ENCODE measurements around the gene COMMD10. TPM values are rescaled to one million over a fixed set of nuclear protein-coding genes. Genes with fewer than 3 reads are reported as not detected.

Gene COMMD10
- total and polyA plus RNA-seq, 4 donors, result 17.2 to 66.0 (median 24.7) TPM

- H3K27me3 ChIP-seq (ENCODE audit: control insufficient read depth in 3 of 3, insufficient read depth in 3 of 3, low read length in 2 of 3), result no peaks in the 10 kb centered on the region
- no peaks in the 10 kb centered on the region for H3K36me3 ChIP-seq (ENCODE audit: control insufficient read depth in 4 of 4, insufficient read depth in 4 of 4, low read length in 4 of 4)
- H3K4me3 ChIP-seq, result no peak overlapping the region
- TF ChIP-seq CTCF (IDR thresholded peaks at IDR 0.05; ENCODE audit: control extremely low read depth, extremely low read depth), result no peak
- no peak overlapping the region for H3K9ac ChIP-seq (ENCODE audit: insufficient read depth in 1 of 2, low read length in 2 of 2)
- WGBS, 2 donors, result 77 to 86% methylated on average over 3 of the region's 3 CpGs
- no peak overlapping the region for H3K27ac ChIP-seq (ENCODE audit: low read depth in 1 of 2, low read length in 1 of 2)
- DNase-seq (no peak), ATAC-seq (ENCODE audit: insufficient read depth, low FRiP score) (no peak)
- H3K9me3 ChIP-seq (ENCODE audit: control insufficient read depth in 4 of 4, insufficient read depth in 3 of 4, low read length in 3 of 4), result no peaks in the 10 kb centered on the region
- H3K4me1 ChIP-seq (ENCODE audit: control insufficient read depth in 5 of 5, insufficient read depth in 5 of 5, low read length in 5 of 5), result peaks cover 0 to 7% (median 0%) of the 10 kb centered on the region in 5 donors
These were observed 20.9 kb upstream of the COMMD10 start for GRCh38 chr5:116063950-116064349.

GRCh38 chr5:116068028-116068632, 16.7 kb upstream of the COMMD10 start:
- H3K9me3 ChIP-seq (ENCODE audit: control insufficient read depth in 4 of 4, insufficient read depth in 3 of 4, low read length in 3 of 4), result peaks cover 0 to 1% (median 0%) of the 10 kb centered on the region in 4 donors
- no peaks in the 10 kb centered on the region for H3K27me3 ChIP-seq (ENCODE audit: control insufficient read depth in 3 of 3, insufficient read depth in 3 of 3, low read length in 2 of 3)
- H3K36me3 ChIP-seq (ENCODE audit: control insufficient read depth in 4 of 4, insufficient read depth in 4 of 4, low read length in 4 of 4), result no peaks in the 10 kb centered on the region
- no peak overlapping the region for H3K27ac ChIP-seq (ENCODE audit: low read depth in 1 of 2, low read length in 1 of 2)
- TF ChIP-seq CTCF (IDR thresholded peaks at IDR 0.05; ENCODE audit: control extremely low read depth, extremely low read depth), result no peak
- peaks cover 0 to 2% (median 0%) of the 10 kb centered on the region in 5 donors for H3K4me1 ChIP-seq (ENCODE audit: control insufficient read depth in 5 of 5, insufficient read depth in 5 of 5, low read length in 5 of 5)
- ATAC-seq (ENCODE audit: insufficient read depth, low FRiP score) (peak; percentile 53), DNase-seq (peak; percentile 25 to 81 (median 80))
- WGBS, 2 donors, result 20 to 31% methylated on average over 4 of the region's 4 CpGs
- H3K9ac ChIP-seq (ENCODE audit: insufficient read depth in 1 of 2, low read length in 2 of 2), result peak overlapping the region in 1 of 2 donors; percentile 36
- no peak overlapping the region for H3K4me3 ChIP-seq

DNA sequence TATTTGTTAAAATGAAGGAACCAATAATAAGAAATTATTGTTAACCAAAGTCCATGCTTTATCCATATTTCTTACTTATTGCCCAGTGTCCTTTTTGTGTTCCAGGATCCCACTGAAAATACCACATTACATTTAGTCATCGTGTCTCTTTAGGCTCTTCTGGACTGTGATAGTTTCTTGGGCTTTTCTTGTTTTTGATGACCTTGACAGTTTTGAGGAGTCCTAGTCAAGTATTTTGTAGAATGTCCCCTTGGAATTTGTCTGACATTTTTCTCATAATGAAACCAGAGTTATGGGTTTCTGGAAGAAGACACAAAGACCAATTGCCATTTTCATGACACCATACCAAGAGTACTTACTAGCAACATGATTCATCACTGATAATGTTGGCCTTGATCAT, 13.6 kb upstream of the COMMD10 start:
- 94 to 97% methylated on average over 1 of the region's 1 CpG for WGBS, 2 donors

More for the DNA sequence above, 13.6 kb upstream of the COMMD10 start:
- Histone ChIP-seq H3K36me3 (ENCODE audit: control insufficient read depth in 4 of 4, insufficient read depth in 4 of 4, low read length in 4 of 4) (no peaks in the 10 kb centered on the region), H3K9ac (ENCODE audit: insufficient read depth in 1 of 2, low read length in 2 of 2) (no peak overlapping the region), H3K4me1 (ENCODE audit: control insufficient read depth in 5 of 5, insufficient read depth in 5 of 5, low read length in 5 of 5) (no peaks in the 10 kb centered on the region), H3K4me3 (no peak overlapping the region), H3K27ac (ENCODE audit: low read depth in 1 of 2, low read length in 1 of 2) (no peak overlapping the region), H3K9me3 (ENCODE audit: control insufficient read depth in 4 of 4, insufficient read depth in 3 of 4, low read length in 3 of 4) (peaks cover 0 to 1% (median 0%) of the 10 kb centered on the region in 4 donors), H3K27me3 (ENCODE audit: control insufficient read depth in 3 of 3, insufficient read depth in 3 of 3, low read length in 2 of 3) (no peaks in the 10 kb centered on the region)
- DNase-seq, result no peak
- no peak for ATAC-seq (ENCODE audit: insufficient read depth, low FRiP score)
- TF ChIP-seq CTCF (IDR thresholded peaks at IDR 0.05; ENCODE audit: control extremely low read depth, extremely low read depth), result no peak
